DOHH2 (cell line): ENCODE results near the gene HOGA1.

Source experiments
- H3F3A ChIP-seq: fragments of 200-600 bp; sonication (generic), shearing (Covaris generic); 2 replicates; pipeline ENCODE4 v1.6.0; 2016; ENCODE audit warnings: antibody characterized with exemption, mild to moderate bottlenecking; ENCODE audit not compliant: control insufficient read depth, insufficient read depth
- H3K27ac ChIP-seq: fragments of 200-600 bp; sonication (generic); 2 replicates; pipeline ENCODE4 v1.5.1; 2014; ENCODE audit warnings: low read depth, mild to moderate bottlenecking, low read length, moderate library complexity
- H3K27me3 ChIP-seq: fragments of 200-600 bp; sonication (generic); 2 replicates; pipeline ENCODE4 v1.6.1; 2014; ENCODE audit warnings: mild to moderate bottlenecking, low read length, mixed read lengths; ENCODE audit not compliant: control insufficient read depth
- H3K36me3 ChIP-seq: fragments of 200-600 bp; sonication (generic); 2 replicates; pipeline ENCODE4 v1.6.1; 2014; ENCODE audit warnings: mild to moderate bottlenecking, low read length, moderate library complexity, mixed read lengths; ENCODE audit not compliant: control insufficient read depth
- H3K4me1 ChIP-seq: fragments of 200-600 bp; sonication (generic); 2 replicates; pipeline ENCODE4 v1.6.1; 2014; ENCODE audit warnings: mild to moderate bottlenecking, low read length, mixed read lengths; ENCODE audit not compliant: control insufficient read depth
- H3K4me2 ChIP-seq: fragments of 200-600 bp; sonication (generic); 2 replicates; pipeline ENCODE4 v1.6.0; 2014; ENCODE audit warnings: mild to moderate bottlenecking, low read length, moderate library complexity
- H3K4me3 ChIP-seq: fragments of 200-600 bp; sonication (generic); 2 replicates; pipeline ENCODE4 v1.5.1; 2014; ENCODE audit warnings: mild to moderate bottlenecking, low read length, mixed read lengths
- H3K79me2 ChIP-seq: fragments of 200-600 bp; sonication (generic); 2 replicates; pipeline ENCODE4 v1.6.1; 2014; ENCODE audit warnings: mild to moderate bottlenecking, low read length, mixed read lengths; ENCODE audit not compliant: control insufficient read depth
- H3K9me2 ChIP-seq: fragments of 200-600 bp; sonication (generic); replicated peaks from 2 replicates; pipeline ENCODE4 v1.6.1; 2014; ENCODE audit warnings: mild to moderate bottlenecking, low read length, mixed read lengths; ENCODE audit not compliant: control insufficient read depth
- H3K9me3 ChIP-seq: fragments of 200-600 bp; sonication (generic); 2 replicates; pipeline ENCODE4 v1.6.1; 2014; ENCODE audit warnings: antibody characterized with exemption, low read length, mixed read lengths; ENCODE audit not compliant: control insufficient read depth, insufficient read depth
- H4K20me1 ChIP-seq: fragments of 200-600 bp; sonication (generic); 2 replicates; pipeline ENCODE4 v1.6.0; 2014; ENCODE audit warnings: low read depth, mild to moderate bottlenecking, antibody characterized with exemption, low read length, moderate library complexity; ENCODE audit not compliant: control insufficient read depth, insufficient read depth
- CTCF ChIP-seq: fragments of 200-600 bp; sonication (generic); IDR thresholded peaks from one replicate; pipeline ENCODE4 v1.5.1; 2014; ENCODE audit warnings: antibody characterized with exemption, mild to moderate bottlenecking, low read depth, low read length; ENCODE audit not compliant: poor library complexity, severe bottlenecking
- EZH2phosphoT487 ChIP-seq: fragments of 200-600 bp; sonication (generic); IDR thresholded peaks from 2 replicates; pipeline ENCODE4 v1.6.1; 2017; ENCODE audit warnings: borderline replicate concordance, mild to moderate bottlenecking, antibody characterized with exemption, low read length, moderate library complexity, mixed read lengths

The HOGA1 gene

GRCh38 chr10:97607095-97607636, 23.0 kb downstream of the HOGA1 start:
- no peaks in the 10 kb centered on the region for H3K27me3 ChIP-seq
- H3K4me2 ChIP-seq: no peak overlapping the region
- no peaks in the 10 kb centered on the region for H3F3A ChIP-seq
- no peaks in the 10 kb centered on the region for H3K4me1 ChIP-seq
- no peaks in the 10 kb centered on the region for H3K9me3 ChIP-seq
- no peaks in the 10 kb centered on the region for H3K36me3 ChIP-seq
- H3K79me2 ChIP-seq: no peaks in the 10 kb centered on the region
- no peak overlapping the region for H3K27ac ChIP-seq
- no peaks in the 10 kb centered on the region for H4K20me1 ChIP-seq
- no peak for TF ChIP-seq CTCF
- no peak for TF ChIP-seq EZH2phosphoT487
- H3K4me3 ChIP-seq: no peak overlapping the region
- no peaks in the 10 kb centered on the region for H3K9me2 ChIP-seq

- Histone ChIP-seq H3K27me3 (no peaks in the 10 kb centered on the region), H3K9me3 (no peaks in the 10 kb centered on the region), H3K36me3 (no peaks in the 10 kb centered on the region), H3K79me2 (no peaks in the 10 kb centered on the region), H3K27ac (no peak overlapping the region), H3F3A (no peaks in the 10 kb centered on the region), H3K4me1 (no peaks in the 10 kb centered on the region), H3K4me3 (no peak overlapping the region), H3K4me2 (no peak overlapping the region), H3K9me2 (no peaks in the 10 kb centered on the region), H4K20me1 (no peaks in the 10 kb centered on the region)
- no peak for TF ChIP-seq CTCF
- no peak for TF ChIP-seq EZH2phosphoT487
These were observed 24.9 kb downstream of the HOGA1 start for GRCh38 chr10:97608991-97609561.

- H4K20me1 ChIP-seq: no peaks in the 10 kb centered on the region
These were observed 27.3 kb downstream of the HOGA1 start for GRCh38 chr10:97611473-97611872.

More at GRCh38 chr10:97611473-97611872, 27.3 kb downstream of the HOGA1 start:
- Histone ChIP-seq H3K27ac (no peak overlapping the region), H3K4me3 (no peak overlapping the region), H3K36me3 (no peaks in the 10 kb centered on the region), H3K9me2 (no peaks in the 10 kb centered on the region), H3K4me2 (no peak overlapping the region), H3K4me1 (no peaks in the 10 kb centered on the region), H3K9me3 (no peaks in the 10 kb centered on the region), H3F3A (no peaks in the 10 kb centered on the region), H3K27me3 (no peaks in the 10 kb centered on the region), H3K79me2 (no peaks in the 10 kb centered on the region)
- no peak for TF ChIP-seq EZH2phosphoT487
- no peak for TF ChIP-seq CTCF
